Measurements from ENCODE around the gene RAB11FIP4.

Gene RAB11FIP4

DNA sequence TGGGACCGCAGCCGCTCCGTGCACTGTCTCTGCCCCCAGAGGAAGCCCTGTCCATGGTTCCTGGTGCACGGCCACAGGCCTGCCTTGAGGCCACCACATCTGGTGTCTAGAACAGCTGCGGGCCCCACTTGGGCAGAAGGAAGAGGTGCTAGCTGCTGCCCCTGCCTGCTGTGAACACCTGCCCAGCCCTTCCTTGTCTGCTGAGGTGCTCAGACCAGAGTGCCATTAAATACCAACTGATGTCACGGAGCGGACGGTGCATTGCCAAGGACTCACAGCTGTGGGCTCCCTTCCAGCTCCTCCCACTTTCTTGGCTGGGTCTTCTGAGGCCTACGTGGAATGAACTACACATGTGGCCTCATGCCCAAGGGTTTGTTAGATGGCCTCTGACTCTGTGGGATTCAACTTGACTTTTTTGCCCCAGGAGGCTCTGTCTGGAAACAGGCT, 146.1 kb downstream of the RAB11FIP4 start:
- TF ChIP-seq, protein P1, sequence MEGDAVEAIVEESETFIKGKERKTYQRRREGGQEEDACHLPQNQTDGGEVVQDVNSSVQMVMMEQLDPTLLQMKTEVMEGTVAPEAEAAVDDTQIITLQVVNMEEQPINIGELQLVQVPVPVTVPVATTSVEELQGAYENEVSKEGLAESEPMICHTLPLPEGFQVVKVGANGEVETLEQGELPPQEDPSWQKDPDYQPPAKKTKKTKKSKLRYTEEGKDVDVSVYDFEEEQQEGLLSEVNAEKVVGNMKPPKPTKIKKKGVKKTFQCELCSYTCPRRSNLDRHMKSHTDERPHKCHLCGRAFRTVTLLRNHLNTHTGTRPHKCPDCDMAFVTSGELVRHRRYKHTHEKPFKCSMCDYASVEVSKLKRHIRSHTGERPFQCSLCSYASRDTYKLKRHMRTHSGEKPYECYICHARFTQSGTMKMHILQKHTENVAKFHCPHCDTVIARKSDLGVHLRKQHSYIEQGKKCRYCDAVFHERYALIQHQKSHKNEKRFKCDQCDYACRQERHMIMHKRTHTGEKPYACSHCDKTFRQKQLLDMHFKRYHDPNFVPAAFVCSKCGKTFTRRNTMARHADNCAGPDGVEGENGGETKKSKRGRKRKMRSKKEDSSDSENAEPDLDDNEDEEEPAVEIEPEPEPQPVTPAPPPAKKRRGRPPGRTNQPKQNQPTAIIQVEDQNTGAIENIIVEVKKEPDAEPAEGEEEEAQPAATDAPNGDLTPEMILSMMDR (IDR thresholded peaks at IDR 0.05; ENCODE audit: low read length, missing control alignments): no peak
- DNase-seq (ENCODE audit: low read depth): peak; percentile 27
- no peak overlapping the region for H3K4me3 ChIP-seq (replicated peaks; ENCODE audit: low read depth, low read length)

DNA sequence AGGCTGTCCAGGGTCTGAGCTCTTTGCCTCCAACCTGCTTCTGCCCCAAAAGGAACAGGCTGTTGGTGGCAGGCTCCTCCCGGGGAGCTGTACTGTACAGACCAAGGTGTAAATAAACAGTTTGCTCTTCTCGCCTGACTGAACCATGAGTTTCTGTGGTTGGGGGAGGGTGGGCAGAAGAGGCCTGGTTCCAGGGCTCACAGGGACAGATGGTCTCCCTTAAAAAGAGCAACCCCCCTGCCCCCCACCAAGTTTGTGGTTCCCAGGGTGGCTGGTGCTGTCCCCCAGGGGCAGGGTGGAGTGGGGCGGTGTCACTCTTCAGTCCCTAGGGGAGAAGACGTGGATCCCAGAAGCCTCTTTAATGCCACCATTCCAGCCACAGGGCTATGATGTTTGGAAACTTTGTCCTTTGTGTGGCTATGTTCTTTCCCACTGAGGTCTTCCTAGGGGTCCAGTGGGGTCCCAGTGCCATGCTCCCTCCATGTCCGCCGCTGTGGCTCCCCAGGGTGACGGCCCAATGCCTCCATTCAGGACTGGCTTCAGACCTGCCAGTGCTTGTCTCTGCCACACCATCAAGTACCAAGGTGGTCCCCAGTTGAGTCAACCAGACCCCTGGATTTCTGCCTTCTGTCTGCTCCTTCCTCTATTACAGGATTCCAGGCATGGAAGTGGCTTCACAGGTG, 146.7 kb downstream of the RAB11FIP4 start:
- DNase-seq (ENCODE audit: low read depth): no peak

DNA sequence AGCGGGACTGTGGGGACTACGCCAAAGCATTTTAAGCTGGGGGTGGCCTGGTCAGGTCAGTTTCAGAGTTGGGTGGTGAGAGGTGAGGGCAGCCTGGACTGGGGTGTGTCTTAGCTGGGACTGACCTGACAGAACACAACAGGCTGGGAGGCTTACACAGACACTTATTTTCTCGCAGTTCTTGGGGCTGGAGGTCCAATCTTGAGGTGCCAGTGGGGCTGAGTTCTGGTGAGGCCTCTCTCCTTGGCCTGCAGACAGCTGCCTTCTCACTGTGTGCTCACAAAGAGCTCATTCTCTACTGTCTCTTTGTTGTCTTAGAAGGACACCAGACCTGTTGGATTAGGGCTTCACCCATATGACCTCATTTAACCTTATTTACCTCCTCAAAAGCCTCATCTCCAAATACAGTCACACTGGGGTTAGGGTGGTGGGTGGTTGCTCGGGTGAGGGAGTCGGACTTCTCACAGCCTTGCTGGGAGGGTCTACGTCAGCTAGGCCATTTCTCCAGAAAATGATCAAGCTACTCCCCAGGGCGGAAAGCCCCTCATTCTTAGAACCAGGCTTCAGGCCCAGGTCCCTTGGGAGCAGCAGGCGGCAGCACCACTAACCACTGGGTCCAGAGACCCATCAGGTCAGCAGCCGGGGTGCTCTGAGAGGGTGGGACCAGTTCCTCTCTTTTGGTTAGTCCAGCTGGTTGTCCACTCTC, 149.3 kb downstream of the RAB11FIP4 start:
- TF ChIP-seq, protein P1 (IDR thresholded peaks at IDR 0.05; ENCODE audit: low read length, missing control alignments): no peak
- no peak for DNase-seq (ENCODE audit: low read depth)
- no peak overlapping the region for H3K4me3 ChIP-seq (replicated peaks; ENCODE audit: low read depth, low read length)

More for the DNA sequence above, 146.7 kb downstream of the RAB11FIP4 start:
- H3K4me3 ChIP-seq (replicated peaks; ENCODE audit: low read depth, low read length): no peak overlapping the region
- TF ChIP-seq, protein P1 (IDR thresholded peaks at IDR 0.05; ENCODE audit: low read length, missing control alignments): no peak

DNA sequence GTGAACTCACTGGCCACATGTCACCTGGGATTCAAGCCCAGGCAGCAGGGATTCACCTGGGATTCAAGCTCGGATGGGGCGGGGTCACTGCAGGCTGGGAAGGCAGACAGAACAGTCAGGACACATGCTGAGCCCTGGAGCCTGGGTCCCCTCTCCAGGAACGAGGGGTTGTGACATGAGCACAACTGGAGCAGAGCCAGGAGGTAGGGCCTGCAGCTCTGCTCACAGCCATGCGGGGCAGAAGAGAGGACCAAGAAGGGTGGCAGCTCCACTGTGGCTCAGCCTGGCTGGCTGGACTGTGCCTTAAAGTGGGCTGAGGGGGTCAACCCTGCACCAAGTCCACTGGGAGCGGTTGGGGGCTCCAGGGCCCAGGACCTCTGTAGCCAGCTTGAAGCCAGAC, 150.1 kb downstream of the RAB11FIP4 start:
- no peak for DNase-seq (ENCODE audit: low read depth)
- H3K4me3 ChIP-seq (replicated peaks; ENCODE audit: low read depth, low read length): no peak overlapping the region
- TF ChIP-seq, protein P1 (IDR thresholded peaks at IDR 0.05; ENCODE audit: low read length, missing control alignments): no peak

DNA sequence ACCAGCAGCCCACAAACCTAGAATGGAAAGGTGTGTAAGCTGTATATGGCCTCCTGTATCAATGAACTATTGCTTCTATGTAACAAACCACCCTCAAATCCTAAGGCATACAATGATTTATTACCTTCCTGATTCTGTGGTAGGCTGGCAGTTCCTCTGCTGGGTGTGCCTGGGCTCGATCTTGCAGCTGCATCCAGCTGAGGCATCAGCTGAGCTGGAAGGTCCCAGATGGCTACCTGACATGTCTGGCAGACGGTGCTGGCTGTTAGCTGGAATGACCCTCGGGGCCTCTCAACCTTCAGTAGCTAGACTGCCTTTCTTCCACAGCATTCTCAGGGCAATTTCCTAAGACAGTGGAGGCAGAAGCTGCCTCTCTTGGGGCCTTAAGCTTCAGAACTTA, 152.7 kb downstream of the RAB11FIP4 start:
- H3K4me3 ChIP-seq (replicated peaks; ENCODE audit: low read depth, low read length): no peak overlapping the region
- DNase-seq (ENCODE audit: low read depth): no peak
- TF ChIP-seq, protein P1 (IDR thresholded peaks at IDR 0.05; ENCODE audit: low read length, missing control alignments): no peak

DNA sequence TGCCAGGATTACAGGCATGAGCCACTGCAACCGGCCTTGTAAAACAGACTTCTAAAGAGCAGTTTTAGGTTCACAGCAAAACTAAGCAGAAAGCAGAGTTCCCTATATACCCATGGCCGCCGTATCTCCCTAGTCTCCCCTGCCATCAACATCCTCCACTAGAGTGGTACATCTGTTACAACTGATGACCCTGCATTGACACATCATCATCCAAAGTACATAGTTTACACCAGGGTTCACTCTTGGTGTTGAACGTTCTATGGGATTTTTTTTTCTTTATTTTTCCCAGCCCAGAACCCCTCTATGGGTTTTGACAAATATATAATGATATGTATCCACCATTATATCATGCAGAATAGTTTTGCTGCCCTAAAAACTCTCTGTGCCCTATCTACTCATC, 155.2 kb downstream of the RAB11FIP4 start:
- TF ChIP-seq, protein P1 (IDR thresholded peaks at IDR 0.05; ENCODE audit: low read length, missing control alignments): no peak
- DNase-seq (ENCODE audit: low read depth): no peak
- no peak overlapping the region for H3K4me3 ChIP-seq (replicated peaks; ENCODE audit: low read depth, low read length)

Measured in fibroblast of pulmonary artery (primary cell).